Keratinocyte (primary cell): ENCODE measurements around the gene SRGAP3. TPM values are rescaled to one million over a fixed set of nuclear protein-coding genes. Genes with fewer than 3 reads are reported as not detected.
A peak's percentile ranks its signal among the peaks of the same experiment; 100 is the strongest.

Experiments
- DNase-seq: peaks from one replicate; pipeline ENCODE4 v3.0.0-alpha.2; 2011; ENCODE audit warnings: low read depth, missing footprints, low spot score
- FAIRE-seq: peaks from 2 replicates; lab custom pipeline; 2011; peaks lifted over from hg19 to GRCh38; lab: Jason Lieb, UNC
- H2AFZ ChIP-seq: 2 replicates; pipeline ENCODE4 v1.6.0; 2012; ENCODE audit warnings: low read length, control low read depth, inconsistent platforms; ENCODE audit not compliant: control insufficient read depth
- H3K27ac ChIP-seq: 2 replicates; pipeline ENCODE4 v1.5.1; 2011; ENCODE audit warnings: low read length; ENCODE audit not compliant: control insufficient read depth, insufficient read depth
- H3K27me3 ChIP-seq: 3 replicates; pipeline ENCODE4 v1.6.0; 2011; ENCODE audit warnings: low read length; ENCODE audit not compliant: control insufficient read depth, insufficient read depth; ENCODE audit errors: extremely low read depth
- H3K36me3 ChIP-seq, 2 experiments: 2 replicates in 1 of 2; 3 replicates in 1 of 2; pipeline ENCODE4 v1.5.1; 2011; ENCODE audit warnings: low read length in 2 of 2, mild to moderate bottlenecking in 1 of 2; ENCODE audit not compliant: control insufficient read depth in 2 of 2, insufficient read depth in 2 of 2; ENCODE audit errors: extremely low read depth in 1 of 2
- H3K4me1 ChIP-seq: 3 replicates; pipeline ENCODE4 v1.5.1; 2011; ENCODE audit warnings: low read length; ENCODE audit not compliant: control insufficient read depth, insufficient read depth; ENCODE audit errors: extremely low read depth
- H3K4me2 ChIP-seq: 3 replicates; pipeline ENCODE4 v1.6.0; 2011; ENCODE audit warnings: low read depth, low read length; ENCODE audit not compliant: control insufficient read depth, insufficient read depth; ENCODE audit errors: extremely low read depth
- H3K4me3 ChIP-seq, 3 experiments: fragments of 200-600 bp in 1 of 3; sonication (generic) in 1 of 3; 2 replicates in 2 of 3; 3 replicates in 1 of 3; pipeline ENCODE4 v1.5.1; 2011 to 2016; ENCODE audit warnings: low read length in 3 of 3, mild to moderate bottlenecking in 3 of 3, control low read depth in 2 of 3, inconsistent platforms in 1 of 3, low read depth in 1 of 3, mixed read lengths in 1 of 3, mixed run types in 1 of 3, moderate library complexity in 1 of 3; ENCODE audit not compliant: control insufficient read depth in 2 of 3, insufficient read depth in 2 of 3; ENCODE audit errors: extremely low read depth in 1 of 3
- H3K79me2 ChIP-seq: 2 replicates; pipeline ENCODE4 v1.6.0; 2012; ENCODE audit warnings: low read length; ENCODE audit not compliant: control insufficient read depth, insufficient read depth
- H3K9ac ChIP-seq: 3 replicates; pipeline ENCODE4 v1.6.0; 2011; ENCODE audit warnings: low read length; ENCODE audit not compliant: control insufficient read depth, insufficient read depth; ENCODE audit errors: extremely low read depth
- H3K9me1 ChIP-seq: 3 replicates; pipeline ENCODE4 v1.6.0; 2011; ENCODE audit warnings: low read length; ENCODE audit not compliant: control insufficient read depth, insufficient read depth; ENCODE audit errors: extremely low read depth
- H3K9me3 ChIP-seq: 2 replicates; pipeline ENCODE4 v1.5.1; 2012; ENCODE audit warnings: low read depth, low read length; ENCODE audit not compliant: control insufficient read depth
- H4K20me1 ChIP-seq: 3 replicates; pipeline ENCODE4 v1.6.0; 2011; ENCODE audit warnings: low read length; ENCODE audit not compliant: control insufficient read depth, insufficient read depth; ENCODE audit errors: extremely low read depth
- EZH2 ChIP-seq: IDR thresholded peaks from one replicate; pipeline ENCODE4 v1.6.1; 2012; ENCODE audit warnings: inconsistent platforms, mild to moderate bottlenecking, low read length, moderate library complexity
- dilution Hi-C: fragments of 300-500 bp; cut with MboI; formaldehyde crosslinking; loops from one replicate; pipeline ENCODE4 v1.7.0; 2020; ENCODE audit warnings: low sequenced_read_pairs; ENCODE audit not compliant: extremely low pct_ligation_motif_present
- polyA plus RNA-seq, 5 experiments: library from polyadenylated mRNA; depleted of rRNA in 3 of 5; stranded (reverse) in 3 of 5; stranded (forward) in 1 of 5; unstranded in 1 of 5; fragments of >200 nt; gene quantifications; 1 replicate in 1 of 5; 2 replicates in 3 of 5; 3 replicates in 1 of 5; pipeline versions ENCODE4 v1.2.1 to v1.2.3, GENCODE V29; 2011 to 2012; ENCODE audit warnings: missing spikeins in 2 of 5, low read depth in 1 of 5, low replicate concordance in 1 of 5
- TF ChIP-seq, protein P1 (sequence below), 3 experiments: IDR thresholded peaks in 1 of 3; conservative IDR thresholded peaks in 1 of 3; optimal IDR thresholded peaks in 1 of 3; 2 replicates in 2 of 3; 3 replicates in 1 of 3; pipeline versions ENCODE3 to v1.5.1; 2011; ENCODE audit warnings: low read length in 3 of 3, mild to moderate bottlenecking in 3 of 3, moderate library complexity in 2 of 3, control low read depth in 1 of 3, inconsistent platforms in 1 of 3; ENCODE audit not compliant: insufficient read depth in 2 of 3; ENCODE audit errors: extremely low read depth in 1 of 3

SRGAP3 gene
- polyA plus RNA-seq, 1 donor (not counting 4 experiments of a cell fraction or from before 2014, with no cell fraction given): 7.2 TPM

DNA sequence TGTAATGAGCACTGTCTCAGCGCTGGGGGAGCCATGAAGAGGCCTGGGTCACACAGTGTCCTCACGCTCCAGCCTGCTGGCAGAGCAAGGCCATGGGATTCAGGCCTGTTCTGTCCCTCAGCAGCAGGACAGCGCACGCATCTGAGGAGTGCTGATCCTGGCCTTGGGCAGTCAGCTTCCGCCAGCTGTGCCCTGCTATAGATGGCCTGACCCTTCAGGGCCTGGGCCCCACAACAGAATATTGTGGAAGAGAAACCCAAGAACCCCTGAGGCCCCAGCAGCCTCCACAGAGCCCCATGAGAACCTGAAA, 78.6 kb downstream of the SRGAP3 start:
- no peak overlapping the region for H3K4me2 ChIP-seq
- H3K4me3 ChIP-seq: no peak overlapping the region
- peaks cover 0 to 5% of the 10 kb centered on the region in 2 experiments for H3K36me3 ChIP-seq
- H3K9me1 ChIP-seq: no peaks in the 10 kb centered on the region
- peaks cover 85% of the 10 kb centered on the region for H3K4me1 ChIP-seq
- no peaks in the 10 kb centered on the region for H3K9me3 ChIP-seq
- H3K27ac ChIP-seq: peak overlapping the region; percentile 99
- DNase-seq (no peak), FAIRE-seq (no peak)
- no peak overlapping the region for H2AFZ ChIP-seq
- TF ChIP-seq, protein P1, sequence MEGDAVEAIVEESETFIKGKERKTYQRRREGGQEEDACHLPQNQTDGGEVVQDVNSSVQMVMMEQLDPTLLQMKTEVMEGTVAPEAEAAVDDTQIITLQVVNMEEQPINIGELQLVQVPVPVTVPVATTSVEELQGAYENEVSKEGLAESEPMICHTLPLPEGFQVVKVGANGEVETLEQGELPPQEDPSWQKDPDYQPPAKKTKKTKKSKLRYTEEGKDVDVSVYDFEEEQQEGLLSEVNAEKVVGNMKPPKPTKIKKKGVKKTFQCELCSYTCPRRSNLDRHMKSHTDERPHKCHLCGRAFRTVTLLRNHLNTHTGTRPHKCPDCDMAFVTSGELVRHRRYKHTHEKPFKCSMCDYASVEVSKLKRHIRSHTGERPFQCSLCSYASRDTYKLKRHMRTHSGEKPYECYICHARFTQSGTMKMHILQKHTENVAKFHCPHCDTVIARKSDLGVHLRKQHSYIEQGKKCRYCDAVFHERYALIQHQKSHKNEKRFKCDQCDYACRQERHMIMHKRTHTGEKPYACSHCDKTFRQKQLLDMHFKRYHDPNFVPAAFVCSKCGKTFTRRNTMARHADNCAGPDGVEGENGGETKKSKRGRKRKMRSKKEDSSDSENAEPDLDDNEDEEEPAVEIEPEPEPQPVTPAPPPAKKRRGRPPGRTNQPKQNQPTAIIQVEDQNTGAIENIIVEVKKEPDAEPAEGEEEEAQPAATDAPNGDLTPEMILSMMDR (optimal IDR thresholded peaks at IDR 0.05 in 1 of 3, IDR thresholded peaks at IDR 0.05 in 1 of 3, conservative IDR thresholded peaks at IDR 0.05 in 1 of 3; ENCODE audit: extremely low read depth in 1 of 3, insufficient read depth in 2 of 3, low read length in 3 of 3): no peak
- TF ChIP-seq EZH2: no peak
- H3K79me2 ChIP-seq: peaks cover 37% of the 10 kb centered on the region
- H3K27me3 ChIP-seq: no peaks in the 10 kb centered on the region
- peak overlapping the region; percentile 73 for H3K9ac ChIP-seq
- dilution Hi-C loops: no loop called here
- H4K20me1 ChIP-seq: no peaks in the 10 kb centered on the region

DNA sequence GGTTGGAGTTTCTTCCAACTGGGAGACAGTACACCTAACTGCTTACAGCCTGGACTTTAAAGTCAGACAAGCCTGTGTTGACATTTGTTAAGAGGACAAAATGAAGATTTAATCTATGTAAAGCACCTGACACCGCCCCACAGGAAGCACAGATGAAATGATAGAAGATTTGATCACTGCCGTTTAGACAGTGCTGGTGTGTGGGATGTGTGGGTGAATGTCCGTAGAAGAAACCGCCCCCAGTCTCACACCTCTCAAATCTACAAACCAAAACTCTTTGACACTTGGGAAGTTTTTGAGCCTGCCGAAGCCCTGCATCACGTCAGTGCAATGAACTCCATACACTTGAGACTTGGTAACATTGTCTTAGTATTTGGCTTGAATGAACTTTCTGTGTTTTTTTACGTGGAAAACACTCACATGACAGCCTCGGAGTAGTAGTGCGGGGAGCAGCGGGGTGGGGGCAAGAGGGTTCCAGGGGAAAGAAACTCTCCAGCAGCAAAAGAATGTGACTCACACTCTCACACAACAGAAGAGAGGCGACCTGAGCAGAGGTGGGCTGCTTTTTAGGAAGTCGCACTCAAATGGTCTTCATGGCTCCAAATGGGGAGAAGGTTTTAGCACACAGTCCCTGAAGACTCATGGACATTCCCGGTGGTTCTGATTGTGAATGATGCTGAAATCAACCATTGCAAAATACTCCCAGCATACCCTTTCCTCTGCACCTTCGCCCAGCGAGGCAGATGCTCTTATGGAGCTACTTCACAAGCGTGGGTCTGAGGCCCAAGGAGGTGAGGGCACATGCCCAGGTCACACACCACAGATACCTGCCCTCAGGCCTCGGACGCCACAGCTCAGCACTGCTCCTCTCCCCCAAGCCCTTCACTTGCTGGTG, 79.2 kb downstream of the SRGAP3 start:
- dilution Hi-C loops: no loop called here
- no peak for DNase-seq
- Histone ChIP-seq H3K4me2 (peak overlapping the region; percentile 59), H3K9me1 (no peaks in the 10 kb centered on the region), H3K4me1 (peaks cover 79% of the 10 kb centered on the region), H3K4me3 (no peak overlapping the region), H3K36me3 (peaks cover 0 to 5% of the 10 kb centered on the region in 2 experiments), H3K9me3 (no peaks in the 10 kb centered on the region), H3K27me3 (no peaks in the 10 kb centered on the region), H2AFZ (no peak overlapping the region), H3K27ac (peak overlapping the region; percentile 99), H3K79me2 (peaks cover 37% of the 10 kb centered on the region), H3K9ac (peak overlapping the region; percentile 73), H4K20me1 (no peaks in the 10 kb centered on the region)
- FAIRE-seq: no peak
- no peak for TF ChIP-seq EZH2
- TF ChIP-seq, protein P1 (optimal IDR thresholded peaks at IDR 0.05 in 1 of 3, IDR thresholded peaks at IDR 0.05 in 1 of 3, conservative IDR thresholded peaks at IDR 0.05 in 1 of 3; ENCODE audit: extremely low read depth in 1 of 3, insufficient read depth in 2 of 3, low read length in 3 of 3): no peak
